Neural progenitor cell (in vitro differentiated cells): ENCODE measurements around the gene NAV1. TPM values are rescaled to one million over a fixed set of nuclear protein-coding genes. Genes with fewer than 3 reads are reported as not detected.

Experiments
- DNase-seq: peaks from one replicate; pipeline ENCODE4 v3.0.0-alpha.2; 2016; ENCODE audit warnings: low spot score
- H2AFZ ChIP-seq: fragments of 200-600 bp; sonication (generic); replicated peaks from 2 replicates; pipeline ENCODE4 v1.6.1; 2016; ENCODE audit warnings: antibody characterized with exemption
- H3F3A ChIP-seq: fragments of 200-600 bp; sonication (generic); 2 replicates; pipeline ENCODE4 v1.6.1; 2016; ENCODE audit warnings: antibody characterized with exemption, low read depth
- H3K27ac ChIP-seq: fragments of 200-600 bp; sonication (generic); 2 replicates; pipeline ENCODE4 v1.5.1; 2016; ENCODE audit warnings: mild to moderate bottlenecking
- H3K27me3 ChIP-seq: fragments of 200-600 bp; sonication (generic); 2 replicates; pipeline ENCODE4 v1.6.1; 2016; ENCODE audit warnings: mild to moderate bottlenecking, moderate library complexity
- H3K36me3 ChIP-seq: fragments of 200-600 bp; sonication (generic); 2 replicates; pipeline ENCODE4 v1.5.1; 2016
- H3K4me1 ChIP-seq: fragments of 200-600 bp; sonication (generic); 2 replicates; pipeline ENCODE4 v1.6.1; 2016; ENCODE audit warnings: mixed run types
- H3K4me2 ChIP-seq: fragments of 200-600 bp; sonication (generic); 2 replicates; pipeline ENCODE4 v1.6.1; 2016
- H3K4me3 ChIP-seq: fragments of 200-600 bp; sonication (generic); 2 replicates; pipeline ENCODE4 v1.5.1; 2016
- H3K79me2 ChIP-seq: fragments of 200-600 bp; sonication (generic); 2 replicates; pipeline ENCODE4 v1.6.1; 2016; ENCODE audit warnings: low read depth
- H3K9ac ChIP-seq: fragments of 200-600 bp; sonication (generic); 2 replicates; pipeline ENCODE4 v1.6.1; 2016
- H3K9me3 ChIP-seq: fragments of 200-600 bp; sonication (generic); 2 replicates; pipeline ENCODE4 v1.5.1; 2016; ENCODE audit warnings: low read depth
- H4K20me1 ChIP-seq: fragments of 200-600 bp; sonication (generic); 2 replicates; pipeline ENCODE4 v1.6.1; 2016; ENCODE audit warnings: low read depth
- H3K27ac Mint-ChIP-seq: 3 replicates; pipeline ENCODE4 v1.8.0; 2021; ENCODE audit warnings: mixed read lengths
- H3K27me3 Mint-ChIP-seq: 2 replicates; pipeline ENCODE4 v1.8.0; 2022; ENCODE audit warnings: low read depth, mild to moderate bottlenecking, inconsistent platforms, moderate library complexity, mixed read lengths; ENCODE audit not compliant: insufficient read depth
- H3K36me3 Mint-ChIP-seq: 3 replicates; pipeline ENCODE4 v1.8.0; 2021; ENCODE audit warnings: mixed read lengths
- H3K4me1 Mint-ChIP-seq: 3 replicates; pipeline ENCODE4 v1.8.0; 2021; ENCODE audit warnings: mixed read lengths
- H3K4me3 Mint-ChIP-seq: 3 replicates; pipeline ENCODE4 v1.8.0; 2021; ENCODE audit warnings: mild to moderate bottlenecking, moderate library complexity, mixed read lengths
- H3K9me3 Mint-ChIP-seq: 3 replicates; pipeline ENCODE4 v1.8.0; 2020; ENCODE audit warnings: mixed read lengths
- CTCF ChIP-seq: fragments of 200-600 bp; sonication (generic); IDR thresholded peaks from 2 replicates; pipeline ENCODE4 v1.5.1; 2017; ENCODE audit warnings: antibody characterized with exemption, mild to moderate bottlenecking
- EZH2 ChIP-seq: fragments of 200-600 bp; sonication (generic); IDR thresholded peaks from 2 replicates; pipeline ENCODE4 v1.6.1; 2017; ENCODE audit warnings: antibody characterized with exemption, mild to moderate bottlenecking, moderate library complexity
- EZH2phosphoT487 ChIP-seq: fragments of 200-600 bp; sonication (generic); IDR thresholded peaks from 2 replicates; pipeline ENCODE4 v1.6.1; 2017; ENCODE audit warnings: antibody characterized with exemption
- total RNA-seq: library from RNA; depleted of rRNA; stranded (reverse); fragments of >200 nt; gene quantifications from 2 replicates; pipeline ENCODE4 v1.2.3, GENCODE V29; 2015; ENCODE audit warnings: low replicate concordance

The NAV1 gene
- total RNA-seq, 1 donor from 2014 or later: 60.7 TPM

- Histone ChIP-seq H4K20me1 (no peaks in the 10 kb centered on the region), H2AFZ (no peak overlapping the region), H3K27me3 (peaks cover 8% of the 10 kb centered on the region), H3K4me3 (no peak overlapping the region), H3F3A (no peaks in the 10 kb centered on the region), H3K9ac (no peak overlapping the region), H3K79me2 (no peaks in the 10 kb centered on the region), H3K36me3 (no peaks in the 10 kb centered on the region), H3K4me2 (no peak overlapping the region), H3K27ac (no peak overlapping the region), H3K4me1 (peaks cover 8% of the 10 kb centered on the region), H3K9me3 (no peaks in the 10 kb centered on the region)
- Mint-ChIP-seq H3K27me3 (peaks cover 13% of the 10 kb centered on the region), H3K9me3 (peaks cover 2% of the 10 kb centered on the region), H3K36me3 (no peaks in the 10 kb centered on the region), H3K4me3 (no peak overlapping the region), H3K27ac (no peak overlapping the region), H3K4me1 (peaks cover 23% of the 10 kb centered on the region)
- no peak for TF ChIP-seq EZH2
- TF ChIP-seq EZH2phosphoT487: no peak
- TF ChIP-seq CTCF: no peak
- peak; percentile 22 for DNase-seq
These were observed 7.1 kb upstream of the NAV1 start for GRCh38 chr1:201531551-201532425.

- no peaks in the 10 kb centered on the region for H3K9me3 ChIP-seq
- peaks cover 29% of the 10 kb centered on the region for H3K27me3 ChIP-seq
- peaks cover 2% of the 10 kb centered on the region for H3K9me3 Mint-ChIP-seq
- no peak overlapping the region for H3K4me3 Mint-ChIP-seq
- no peak overlapping the region for H3K4me2 ChIP-seq
- H3K27ac ChIP-seq: no peak overlapping the region
- H3K27me3 Mint-ChIP-seq: peaks cover 18% of the 10 kb centered on the region
- peaks cover 30% of the 10 kb centered on the region for H3K4me1 Mint-ChIP-seq
- peak overlapping the region; percentile 71 for H3K27ac Mint-ChIP-seq
- no peak for TF ChIP-seq EZH2
- no peak for TF ChIP-seq CTCF
- TF ChIP-seq EZH2phosphoT487: no peak
- H3K4me3 ChIP-seq: no peak overlapping the region
- H3K36me3 ChIP-seq: no peaks in the 10 kb centered on the region
- no peaks in the 10 kb centered on the region for H3K79me2 ChIP-seq
- H4K20me1 ChIP-seq: no peaks in the 10 kb centered on the region
- H3K9ac ChIP-seq: no peak overlapping the region
- no peaks in the 10 kb centered on the region for H3K36me3 Mint-ChIP-seq
- peaks cover 10% of the 10 kb centered on the region for H3K4me1 ChIP-seq
- DNase-seq: peak; percentile 46
- H3F3A ChIP-seq: peaks cover 8% of the 10 kb centered on the region
- no peak overlapping the region for H2AFZ ChIP-seq
These were observed 5.1 kb upstream of the NAV1 start for GRCh38 chr1:201533836-201534235.

GRCh38 chr1:201535046-201535918 lies 3.6 kb upstream of the NAV1 start:
- Histone ChIP-seq H3K4me1 (peaks cover 18% of the 10 kb centered on the region), H4K20me1 (peaks cover 6% of the 10 kb centered on the region), H3F3A (peaks cover 11% of the 10 kb centered on the region), H3K36me3 (no peaks in the 10 kb centered on the region), H3K79me2 (no peaks in the 10 kb centered on the region), H3K9me3 (no peaks in the 10 kb centered on the region), H3K27ac (no peak overlapping the region), H2AFZ (no peak overlapping the region), H3K27me3 (peaks cover 43% of the 10 kb centered on the region), H3K9ac (no peak overlapping the region), H3K4me3 (no peak overlapping the region), H3K4me2 (no peak overlapping the region)
- peak overlapping the region; percentile 59 for H3K27ac Mint-ChIP-seq
- no peaks in the 10 kb centered on the region for H3K36me3 Mint-ChIP-seq
- TF ChIP-seq EZH2 (no peak), CTCF (no peak)
- H3K9me3 Mint-ChIP-seq: peaks cover 2% of the 10 kb centered on the region
- peaks cover 26% of the 10 kb centered on the region for H3K27me3 Mint-ChIP-seq
- DNase-seq: no peak
- no peak overlapping the region for H3K4me3 Mint-ChIP-seq
- peaks cover 37% of the 10 kb centered on the region for H3K4me1 Mint-ChIP-seq
